ENCODE measurements around the gene TBCEL. TPM values are rescaled to one million over a fixed set of nuclear protein-coding genes. Genes with fewer than 3 reads are reported as not detected.
"Not testable (repeated sequence)": the region's sequence is repeated elsewhere in the genome, so short reads cannot be mapped to it uniquely, and the experiment has no call there.

TBCEL gene
- total RNA-seq, 1 donor from 2014 or later, result 19.7 TPM

DNA sequence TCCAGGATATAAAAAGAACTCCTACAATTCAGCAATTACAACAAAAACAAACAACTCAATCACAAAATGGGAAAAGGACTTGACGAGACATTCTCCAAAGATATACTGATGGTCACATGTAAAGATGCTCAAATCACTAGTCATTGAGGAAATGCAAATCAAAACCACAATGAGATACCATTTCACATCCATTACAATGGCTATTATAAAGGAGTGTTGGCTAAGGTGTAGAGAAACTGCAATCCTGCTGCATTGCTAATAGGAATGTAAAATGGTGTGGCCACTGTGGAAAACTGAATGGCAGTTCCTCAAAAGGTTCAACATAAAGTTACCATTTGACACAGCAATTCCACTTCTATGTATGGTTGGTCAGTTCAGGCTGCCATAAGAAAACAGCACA is 11.8 kb upstream of the TBCEL start:
- TF ChIP-seq, protein P1, sequence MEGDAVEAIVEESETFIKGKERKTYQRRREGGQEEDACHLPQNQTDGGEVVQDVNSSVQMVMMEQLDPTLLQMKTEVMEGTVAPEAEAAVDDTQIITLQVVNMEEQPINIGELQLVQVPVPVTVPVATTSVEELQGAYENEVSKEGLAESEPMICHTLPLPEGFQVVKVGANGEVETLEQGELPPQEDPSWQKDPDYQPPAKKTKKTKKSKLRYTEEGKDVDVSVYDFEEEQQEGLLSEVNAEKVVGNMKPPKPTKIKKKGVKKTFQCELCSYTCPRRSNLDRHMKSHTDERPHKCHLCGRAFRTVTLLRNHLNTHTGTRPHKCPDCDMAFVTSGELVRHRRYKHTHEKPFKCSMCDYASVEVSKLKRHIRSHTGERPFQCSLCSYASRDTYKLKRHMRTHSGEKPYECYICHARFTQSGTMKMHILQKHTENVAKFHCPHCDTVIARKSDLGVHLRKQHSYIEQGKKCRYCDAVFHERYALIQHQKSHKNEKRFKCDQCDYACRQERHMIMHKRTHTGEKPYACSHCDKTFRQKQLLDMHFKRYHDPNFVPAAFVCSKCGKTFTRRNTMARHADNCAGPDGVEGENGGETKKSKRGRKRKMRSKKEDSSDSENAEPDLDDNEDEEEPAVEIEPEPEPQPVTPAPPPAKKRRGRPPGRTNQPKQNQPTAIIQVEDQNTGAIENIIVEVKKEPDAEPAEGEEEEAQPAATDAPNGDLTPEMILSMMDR (conservative IDR thresholded peaks at IDR 0.05), result no peak
- Mint-ChIP-seq H3K27me3 (ENCODE audit: low read depth) (peaks cover 28% of the 10 kb centered on the region), H3K9me3 (no peaks in the 10 kb centered on the region), H3K36me3 (ENCODE audit: low read depth) (no peaks in the 10 kb centered on the region), H3K4me3 (no peak overlapping the region), H3K27ac (ENCODE audit: unreplicated experiment) (no peak overlapping the region), H3K4me1 (no peaks in the 10 kb centered on the region)
- DNase-seq (ENCODE audit: low read depth, low spot score), result no peak

DNA sequence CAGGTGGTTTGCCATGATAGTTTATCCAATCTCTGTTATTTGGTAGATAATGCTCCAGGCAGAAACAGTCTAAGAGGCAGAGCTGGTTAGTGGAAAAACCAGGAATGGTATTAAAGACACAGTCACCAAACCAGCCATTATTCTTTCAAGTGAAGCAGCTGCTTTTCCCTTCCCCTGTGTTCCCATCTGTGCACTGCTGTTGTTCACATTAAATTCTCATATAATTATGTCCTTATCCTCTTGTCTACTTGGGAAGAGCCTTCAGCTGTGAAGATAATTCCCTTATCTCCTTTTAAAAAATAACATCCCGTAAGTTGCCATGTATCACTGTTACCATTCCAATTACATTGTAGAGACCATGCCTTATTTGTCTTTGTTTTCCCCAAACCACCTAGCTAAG is 5.2 kb upstream of the TBCEL start:
- Mint-ChIP-seq H3K27me3 (ENCODE audit: low read depth) (peaks cover 35% of the 10 kb centered on the region), H3K9me3 (no peaks in the 10 kb centered on the region), H3K36me3 (ENCODE audit: low read depth) (no peaks in the 10 kb centered on the region), H3K4me3 (no peak overlapping the region), H3K4me1 (peaks cover 8% of the 10 kb centered on the region), H3K27ac (ENCODE audit: unreplicated experiment) (no peak overlapping the region)
- DNase-seq (ENCODE audit: low read depth, low spot score), result no peak
- TF ChIP-seq, protein P1 (conservative IDR thresholded peaks at IDR 0.05), result no peak

DNA sequence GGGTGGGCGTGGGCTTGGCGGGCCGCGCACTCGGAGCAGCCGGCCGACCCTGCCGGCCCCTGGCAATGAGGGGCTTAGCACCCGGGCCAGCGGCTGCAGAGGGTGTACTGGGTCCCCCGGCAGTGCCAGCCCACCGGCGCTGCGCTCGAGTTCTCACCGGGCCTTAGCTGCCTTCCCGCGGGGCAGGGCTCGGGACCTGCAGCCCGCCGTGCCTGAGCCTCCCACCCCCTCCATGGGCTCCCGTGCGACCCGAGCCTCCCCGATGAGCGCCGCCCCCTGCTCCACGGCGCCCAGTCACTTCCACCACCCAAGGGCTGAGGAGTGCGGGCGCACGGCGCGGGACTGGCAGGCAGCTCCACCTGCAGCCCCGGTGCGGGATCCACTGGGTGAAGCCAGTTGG is 2.2 kb upstream of the TBCEL start:
- H3K4me3 Mint-ChIP-seq, H3K9me3 Mint-ChIP-seq: not testable (repeated sequence)

DNA sequence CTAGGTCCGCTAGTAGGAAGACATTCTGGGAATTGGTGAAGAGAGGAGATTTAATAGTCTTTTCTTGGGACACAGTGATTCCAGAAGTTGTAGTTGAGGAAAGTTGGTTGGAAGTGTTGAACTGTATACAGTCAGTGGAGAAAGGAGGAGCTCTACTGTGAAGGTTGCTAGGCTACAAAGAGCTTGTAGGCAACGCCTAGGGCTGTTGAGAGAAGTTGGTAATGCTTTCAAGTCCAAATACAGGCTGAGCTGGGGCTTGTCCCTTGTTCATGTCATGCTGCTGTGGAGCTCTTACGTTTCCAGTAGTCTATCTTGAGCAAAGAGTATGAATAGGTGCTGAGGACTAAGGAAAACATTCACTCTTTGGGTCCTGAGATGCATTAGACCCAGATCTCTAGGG is 1.1 kb downstream of the TBCEL start:
- TF ChIP-seq, protein P1 (conservative IDR thresholded peaks at IDR 0.05), result no peak
- peak overlapping the region; percentile 36 for H3K27ac Mint-ChIP-seq (ENCODE audit: unreplicated experiment)
- H3K9me3 Mint-ChIP-seq, result no peaks in the 10 kb centered on the region
- no peak for DNase-seq (ENCODE audit: low read depth, low spot score)
- H3K36me3 Mint-ChIP-seq (ENCODE audit: low read depth), result no peaks in the 10 kb centered on the region
- peak overlapping the region; percentile 92 for H3K4me3 Mint-ChIP-seq
- H3K4me1 Mint-ChIP-seq, result peaks cover 25% of the 10 kb centered on the region
- peaks cover 3% of the 10 kb centered on the region for H3K27me3 Mint-ChIP-seq (ENCODE audit: low read depth)

More for the DNA sequence above, 2.2 kb upstream of the TBCEL start:
- Mint-ChIP-seq H3K4me1 (peaks cover 25% of the 10 kb centered on the region), H3K27me3 (ENCODE audit: low read depth) (peaks cover 27% of the 10 kb centered on the region)
- not testable (repeated sequence) for H3K36me3 Mint-ChIP-seq (ENCODE audit: low read depth); DNase-seq (ENCODE audit: low read depth, low spot score); H3K27ac Mint-ChIP-seq (ENCODE audit: unreplicated experiment)

DNA sequence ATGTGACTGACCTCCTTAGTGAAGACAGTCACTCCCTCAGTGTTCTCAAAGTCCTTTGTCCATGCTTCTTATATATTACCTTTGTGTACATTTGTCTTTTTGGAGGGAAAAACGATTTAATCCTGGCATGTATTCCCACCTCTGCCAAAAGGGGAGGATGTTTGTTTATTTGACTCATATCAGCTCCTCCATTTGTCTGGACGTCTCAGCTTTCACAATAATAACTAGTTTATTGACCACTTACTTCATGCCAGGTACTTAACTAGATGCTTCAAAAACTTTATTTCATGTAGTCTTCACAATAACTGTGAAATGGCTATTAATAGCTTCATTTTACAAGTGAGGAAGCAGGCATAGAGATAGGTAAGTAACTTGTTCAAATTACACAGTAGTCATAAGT is 5.3 kb downstream of the TBCEL start:
- no peak overlapping the region for H3K4me3 Mint-ChIP-seq
- H3K27me3 Mint-ChIP-seq (ENCODE audit: low read depth), result no peaks in the 10 kb centered on the region
- no peak for DNase-seq (ENCODE audit: low read depth, low spot score)
- peaks cover 15% of the 10 kb centered on the region for H3K4me1 Mint-ChIP-seq
- H3K36me3 Mint-ChIP-seq (ENCODE audit: low read depth), result peaks cover 2% of the 10 kb centered on the region
- H3K9me3 Mint-ChIP-seq, result no peaks in the 10 kb centered on the region
- TF ChIP-seq, protein P1 (conservative IDR thresholded peaks at IDR 0.05), result no peak
- no peak overlapping the region for H3K27ac Mint-ChIP-seq (ENCODE audit: unreplicated experiment)

DNA sequence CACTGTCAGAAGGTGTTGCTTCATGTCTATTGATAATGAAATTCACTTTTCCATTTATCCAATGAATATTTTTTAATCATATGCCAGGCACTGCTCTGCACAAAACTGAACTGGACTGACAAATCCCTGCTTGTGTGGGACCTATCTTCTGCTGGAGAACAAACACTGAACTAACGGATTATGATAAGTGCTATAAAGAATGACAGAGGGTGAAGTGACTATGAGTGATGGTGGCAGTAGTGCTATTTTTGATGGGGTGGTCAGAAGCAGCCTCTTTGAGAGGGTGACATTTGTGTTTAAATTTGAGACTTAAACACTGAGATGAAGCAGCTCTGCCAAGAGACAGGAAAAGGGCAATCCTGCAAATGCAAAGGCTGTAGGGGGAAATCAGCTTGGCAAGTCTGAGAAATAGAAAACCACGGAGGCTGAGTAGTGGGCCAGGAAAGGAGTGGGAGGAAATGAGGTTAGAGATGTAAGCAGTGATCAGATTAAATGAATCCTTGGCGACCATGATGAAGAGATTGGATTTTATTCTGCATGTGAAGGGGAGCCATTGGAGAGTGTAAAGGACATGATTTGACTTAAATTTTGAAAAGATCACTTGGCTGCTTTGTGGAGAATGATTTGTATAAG is 6.0 kb downstream of the TBCEL start:
- Mint-ChIP-seq H3K27ac (ENCODE audit: unreplicated experiment) (no peak overlapping the region), H3K4me3 (no peak overlapping the region), H3K27me3 (ENCODE audit: low read depth) (no peaks in the 10 kb centered on the region), H3K9me3 (no peaks in the 10 kb centered on the region), H3K4me1 (peaks cover 9% of the 10 kb centered on the region), H3K36me3 (ENCODE audit: low read depth) (peaks cover 2% of the 10 kb centered on the region)
- TF ChIP-seq, protein P1 (conservative IDR thresholded peaks at IDR 0.05), result no peak
- DNase-seq (ENCODE audit: low read depth, low spot score), result no peak

All from neural crest cell (in vitro differentiated cells).